Globus pallidus (tissue), 1 donor: Measurements from ENCODE around the gene CAVIN1.
"Not testable (repeated sequence)": the region's sequence is repeated elsewhere in the genome, so short reads cannot be mapped to it uniquely, and the experiment has no call there.

Experiments
- DNase-seq: peaks from one replicate; pipeline ENCODE4 v3.0.0-alpha.2; 2015; ENCODE audit warnings: low spot score

Gene CAVIN1

DNA sequence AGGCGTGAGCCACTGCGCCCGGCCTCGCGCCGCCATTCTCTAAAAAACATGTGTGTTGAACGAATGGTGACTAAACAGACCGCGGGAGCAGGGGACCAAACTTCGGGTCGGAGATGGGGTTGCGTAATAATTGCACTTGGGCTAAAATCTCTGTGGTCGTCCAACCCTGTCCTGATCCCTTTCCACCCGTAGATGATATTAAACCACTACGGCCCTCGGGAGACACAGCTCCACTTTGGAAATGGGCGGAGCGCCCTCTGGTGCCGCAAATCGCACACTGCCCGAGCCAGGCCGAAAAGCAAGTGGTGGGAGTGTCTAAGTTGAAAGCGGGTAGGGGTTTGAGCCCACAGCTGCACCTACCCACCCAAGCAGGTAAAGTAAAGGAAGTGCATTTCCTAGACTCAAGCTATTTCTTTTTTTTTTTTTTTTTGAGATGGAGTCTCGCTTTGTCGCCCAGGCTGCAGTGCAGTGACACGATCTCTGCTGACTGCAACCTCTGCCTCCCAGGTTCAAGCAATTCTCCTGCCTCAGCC lies 17.0 kb downstream of the CAVIN1 start:
- peak; percentile 76 for DNase-seq

DNA sequence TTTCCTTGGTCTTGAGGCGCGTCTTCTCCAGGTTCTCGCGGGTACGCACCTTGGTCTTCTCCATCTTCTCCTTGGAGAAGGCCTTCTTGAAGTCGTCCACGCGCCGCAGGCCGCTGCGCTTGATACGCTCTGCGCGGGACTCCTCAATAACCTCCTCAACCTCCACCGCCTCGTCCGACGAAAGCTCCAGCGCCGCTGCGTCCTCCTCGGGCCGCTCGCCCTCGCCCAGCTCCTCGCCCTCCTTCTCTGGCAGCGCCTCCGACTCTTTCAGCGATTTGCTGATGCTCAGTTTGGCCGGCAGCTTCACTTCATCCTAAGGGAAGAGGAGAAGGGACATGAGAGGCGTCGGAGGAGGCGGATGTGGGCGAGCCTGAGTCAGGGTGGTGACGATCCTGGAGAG lies 18.0 kb downstream of the CAVIN1 start:
- DNase-seq, result no peak

DNA sequence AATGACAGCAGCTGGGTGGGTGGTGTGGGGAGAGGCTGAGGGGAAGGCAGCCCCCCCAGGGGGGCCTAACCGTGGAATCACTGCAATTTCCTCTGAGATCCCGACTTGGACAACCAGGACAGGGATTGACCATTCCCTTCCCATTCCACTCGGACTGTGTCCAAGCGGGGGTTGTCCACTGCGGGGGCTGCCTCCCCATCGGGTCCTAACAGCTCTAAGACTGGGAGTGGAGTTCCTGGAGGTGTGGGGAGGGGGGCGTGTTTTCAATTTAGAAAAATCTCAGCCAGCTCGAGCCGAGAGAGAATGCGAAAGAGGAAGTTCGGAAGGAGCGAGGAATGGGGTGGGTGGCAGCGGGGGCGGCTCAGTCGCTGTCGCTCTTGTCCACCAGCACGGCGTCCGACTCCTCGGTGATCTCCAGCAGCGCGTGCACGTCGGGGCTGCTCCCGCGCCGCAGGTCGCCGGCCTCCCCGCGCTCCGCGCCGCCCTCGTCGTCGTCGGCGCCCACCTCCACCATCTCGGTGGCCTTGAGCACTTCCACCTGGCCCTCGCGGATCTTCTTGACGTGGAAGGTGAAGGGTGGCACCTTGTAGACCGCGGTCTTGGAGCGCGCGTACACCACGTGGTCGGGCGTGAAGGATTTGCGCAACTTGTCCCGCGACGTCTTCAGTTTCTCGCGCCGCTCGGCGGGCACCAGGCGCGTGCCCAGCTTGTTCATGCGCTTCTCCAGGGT lies 18.6 kb downstream of the CAVIN1 start:
- no peak for DNase-seq

GRCh38 chr17:42403150-42403549 lies 19.9 kb downstream of the CAVIN1 start:
- no peak for DNase-seq

DNA sequence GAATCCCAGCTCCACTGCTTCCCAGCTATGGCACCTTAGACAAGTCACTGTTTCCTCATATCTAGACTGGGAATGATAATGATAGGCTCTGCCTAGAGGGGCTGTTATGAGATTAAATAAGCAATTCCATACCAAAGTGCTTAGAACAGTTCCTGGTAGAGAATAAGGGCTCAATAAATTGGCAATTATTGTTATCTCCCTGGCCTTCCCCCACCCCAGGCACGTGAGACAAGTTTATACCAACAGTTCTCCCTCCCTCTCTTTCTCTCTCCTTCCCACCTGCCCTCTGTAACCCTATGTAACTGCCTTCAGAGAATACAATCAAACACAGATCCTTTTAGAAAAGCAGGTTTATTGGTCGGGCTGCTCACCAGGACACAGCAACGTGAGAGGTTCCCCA lies 20.9 kb downstream of the CAVIN1 start:
- no peak for DNase-seq

DNA sequence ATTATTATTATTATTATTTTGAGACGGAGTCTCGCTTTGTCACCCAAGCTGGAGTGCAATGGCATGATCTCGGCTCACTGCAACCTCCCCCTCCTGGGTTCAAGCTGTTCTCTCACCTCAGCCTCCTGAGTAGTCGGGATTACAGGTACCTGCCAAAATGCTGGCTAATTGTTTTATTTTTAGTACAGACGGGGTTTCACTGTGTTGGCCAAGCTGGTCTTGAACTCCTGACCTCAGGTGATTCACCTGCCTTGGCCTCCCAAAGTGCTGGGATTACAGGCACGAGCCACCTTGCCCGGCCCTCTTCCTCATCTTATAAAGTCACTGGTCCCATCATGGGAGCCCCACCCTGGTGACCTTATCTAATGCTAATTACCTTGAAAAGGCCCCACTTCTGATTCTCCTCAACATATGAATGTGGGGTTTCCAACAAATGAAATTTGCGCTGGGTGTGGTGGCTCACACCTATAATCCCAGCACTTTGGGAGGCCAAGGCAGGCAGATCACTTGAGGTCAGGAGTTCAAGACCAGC lies 22.1 kb downstream of the CAVIN1 start:
- DNase-seq, result not testable (repeated sequence)

DNA sequence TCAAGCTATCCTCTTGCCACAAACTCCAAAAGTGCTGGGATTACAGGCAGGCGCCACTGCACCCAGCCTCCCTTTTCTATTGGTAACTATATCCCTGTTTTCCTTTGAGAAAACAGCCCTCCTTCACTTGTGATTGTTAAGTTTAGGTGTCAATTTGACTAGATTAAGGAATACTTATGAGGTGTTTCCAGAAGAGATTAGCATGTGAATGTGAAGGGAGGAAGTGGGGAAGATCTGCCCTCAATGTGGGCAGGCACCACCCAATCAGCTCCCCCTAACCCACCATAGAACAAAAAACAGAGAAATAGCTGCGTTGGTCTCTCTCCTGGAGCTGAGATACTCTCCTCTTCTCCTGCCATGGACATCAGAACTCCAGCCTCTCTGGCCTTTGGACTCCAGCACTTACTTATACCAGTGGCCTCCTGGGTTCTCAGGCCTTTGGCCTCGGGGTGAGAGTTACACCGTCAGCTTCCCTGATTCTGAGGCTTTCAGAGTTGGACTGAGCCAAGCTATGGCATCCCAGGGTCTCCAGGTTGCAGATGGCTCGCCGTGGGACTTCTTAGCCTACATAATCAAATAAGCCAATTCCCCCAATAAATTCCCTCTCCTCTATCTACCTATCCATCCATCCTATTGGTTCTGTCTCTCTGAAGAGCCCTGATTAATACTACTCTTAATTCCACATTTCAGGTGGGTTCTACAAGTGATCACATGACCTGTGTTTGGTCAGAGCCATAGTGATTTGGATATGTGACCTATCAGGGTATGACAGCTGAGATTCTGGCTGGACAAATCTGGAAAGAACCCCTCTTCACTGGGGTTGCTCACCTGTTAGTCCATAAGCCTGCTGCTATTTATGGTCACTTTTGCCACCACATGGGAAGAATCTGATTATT lies 22.9 kb downstream of the CAVIN1 start:
- DNase-seq, result no peak

- DNase-seq, result no peak
Observed at GRCh38 chr17:42399121-42399520, 23.9 kb downstream of the CAVIN1 start.

- not testable (repeated sequence) for DNase-seq
Observed at GRCh38 chr17:42395601-42396000, 27.5 kb downstream of the CAVIN1 start.

DNA sequence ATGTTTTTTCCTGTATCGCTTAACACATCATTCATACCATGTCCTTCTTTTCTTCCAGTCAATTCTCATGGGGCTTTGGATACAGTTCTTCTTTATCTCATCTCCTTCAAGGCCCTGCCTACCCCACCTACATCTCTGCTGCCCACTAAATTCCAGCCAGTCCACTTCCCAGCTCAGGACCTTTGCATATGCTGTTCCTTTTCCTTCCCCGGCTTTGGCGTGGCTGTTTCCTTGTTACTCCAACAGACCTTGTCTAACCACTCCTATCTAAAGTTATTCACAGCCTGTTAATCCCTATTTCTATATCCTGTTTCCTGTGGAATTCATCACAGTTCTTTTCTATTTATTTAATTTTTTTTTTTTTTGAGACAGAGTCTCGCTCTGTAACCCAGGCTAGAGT lies 28.2 kb downstream of the CAVIN1 start:
- DNase-seq, result no peak

GRCh38 chr17:42392692-42393415 lies 30.2 kb downstream of the CAVIN1 start:
- DNase-seq, result no peak

DNA sequence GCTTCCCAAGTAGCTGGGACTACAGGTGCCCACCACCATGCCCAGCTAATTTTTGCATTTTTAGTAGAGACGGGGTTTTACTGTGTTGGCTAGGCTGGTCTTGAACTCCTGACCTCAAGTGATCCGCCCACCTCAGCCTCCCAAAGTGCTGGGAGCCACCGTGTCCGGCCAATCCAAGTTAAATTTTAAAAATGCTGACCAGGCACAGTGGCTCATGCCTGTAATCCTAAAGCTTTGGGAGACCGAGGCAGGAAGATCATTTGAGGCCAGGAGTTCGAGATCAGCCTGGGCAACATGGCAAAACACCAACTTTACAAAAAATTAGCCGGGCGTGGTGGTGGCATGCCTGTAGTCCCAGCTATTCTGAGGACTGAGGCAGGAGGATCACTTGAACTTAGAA lies 31.6 kb downstream of the CAVIN1 start:
- not testable (repeated sequence) for DNase-seq

DNA sequence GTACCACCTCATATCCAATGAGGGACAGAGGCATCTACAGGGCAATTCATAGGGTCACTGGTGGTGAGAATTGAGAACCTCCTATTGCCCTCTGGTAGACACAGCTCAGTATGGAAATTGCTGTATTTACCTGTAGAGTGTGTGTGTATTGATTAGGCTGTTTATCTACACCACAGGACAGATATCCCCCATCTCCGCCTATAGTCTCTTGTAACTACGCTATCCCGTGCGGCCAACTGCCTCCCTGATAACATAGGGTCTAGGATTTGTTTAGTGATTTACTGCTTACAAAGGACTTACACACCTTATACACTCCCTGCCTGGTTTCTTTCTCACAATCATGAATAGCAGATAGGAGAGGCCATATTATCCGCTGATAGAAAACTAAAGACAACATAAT lies 33.2 kb downstream of the CAVIN1 start:
- DNase-seq, result no peak

GRCh38 chr17:42389135-42389417 lies 34.0 kb downstream of the CAVIN1 start:
- no peak for DNase-seq

DNA sequence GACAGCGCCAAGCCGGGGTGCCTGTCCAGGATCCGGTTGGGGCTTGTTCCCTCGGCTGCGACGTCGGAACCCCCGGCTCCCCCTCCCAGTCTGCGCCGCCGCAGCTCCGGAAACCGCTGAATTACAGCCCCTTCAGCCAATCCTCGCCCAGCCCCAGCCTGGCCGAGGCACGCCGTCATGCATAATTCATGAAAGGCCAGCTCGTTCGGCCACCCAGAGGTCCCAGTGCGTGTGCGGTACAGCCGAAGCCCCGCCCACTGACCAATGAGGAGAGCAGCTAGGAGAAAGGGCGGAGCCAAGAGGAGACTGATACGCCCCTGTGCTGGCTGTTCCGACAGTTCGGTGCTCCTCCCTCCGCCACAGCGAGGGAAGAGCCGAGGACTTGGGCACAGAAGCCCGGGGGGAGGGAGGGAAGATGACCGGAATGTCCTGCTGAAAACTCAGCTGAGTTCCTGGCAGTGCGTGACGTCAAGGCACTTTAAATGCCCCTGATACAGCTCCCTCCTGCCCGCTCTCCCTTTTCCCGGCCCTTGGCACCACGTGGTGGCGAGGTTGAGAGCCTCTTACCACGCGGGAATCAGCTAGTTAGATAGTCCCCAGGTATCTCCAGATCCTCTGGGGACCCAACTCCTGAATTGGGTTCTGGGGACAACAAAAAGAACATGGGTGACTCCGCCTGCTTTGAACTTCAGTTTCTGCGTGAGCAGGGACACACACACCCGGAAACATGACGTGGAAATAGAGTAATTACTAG lies 34.5 kb downstream of the CAVIN1 start, which contains the start of gene STAT3:
Gene STAT3 (minus strand): TSS at position 62 of the 754 bp plus-strand sequence. CDS start 39,926 bp downstream, outside the sequence.
- DNase-seq, result peak; percentile 100

GRCh38 chr17:42387661-42388380 lies 35.2 kb downstream of the CAVIN1 start:
- DNase-seq, result no peak

GRCh38 chr17:42386777-42387657 lies 36.0 kb downstream of the CAVIN1 start:
- DNase-seq, result no peak

DNA sequence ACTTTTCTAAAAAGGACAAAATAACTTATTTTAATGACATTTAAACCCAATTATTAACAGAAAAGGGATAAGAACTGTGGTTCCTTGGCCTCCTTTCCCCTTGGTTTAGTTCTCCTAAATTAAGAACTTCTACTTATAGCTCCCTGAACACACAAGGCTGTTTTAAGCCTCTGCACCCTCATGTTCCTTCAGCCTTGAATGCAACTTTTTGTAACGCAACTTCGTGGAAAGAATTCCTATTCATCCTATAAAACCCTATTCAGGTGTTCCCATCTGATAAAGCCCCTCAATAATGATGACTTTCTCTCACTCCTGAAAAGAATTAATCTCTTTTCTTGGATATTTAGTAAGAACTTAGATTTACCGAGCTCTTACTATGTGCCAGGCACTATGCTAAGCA lies 41.2 kb downstream of the CAVIN1 start:
- no peak for DNase-seq

DNA sequence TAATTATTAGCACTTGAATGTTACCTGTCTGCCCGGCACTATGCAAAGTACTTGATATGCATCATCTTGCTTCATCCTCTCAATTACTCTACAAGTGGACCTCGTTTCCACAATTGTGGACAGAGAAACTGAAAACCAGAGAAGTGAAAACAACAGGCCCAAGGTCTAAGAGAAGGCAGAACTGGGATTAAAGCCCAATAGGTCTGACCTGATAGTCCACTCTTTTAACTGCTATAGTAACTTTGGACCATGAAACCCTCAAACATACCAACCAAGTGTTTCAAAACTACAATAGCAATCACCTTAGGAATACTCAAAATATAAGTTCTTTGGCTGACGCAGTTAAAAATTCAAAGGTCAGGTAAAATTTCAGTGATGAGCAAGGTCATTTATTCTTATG lies 42.1 kb downstream of the CAVIN1 start:
- DNase-seq, result no peak
